Adipocyte (in vitro differentiated cells): ENCODE data around the gene PHF21A.

Experiments
- DNase-seq: peaks from one replicate; pipeline ENCODE4 v3.0.0-alpha.2; 2015; ENCODE audit warnings: low read depth
- H3K27me3 ChIP-seq: replicated peaks from 2 replicates; pipeline ENCODE4 v1.7.0; 2013; ENCODE audit warnings: mild to moderate bottlenecking, low read length, moderate library complexity; ENCODE audit not compliant: control insufficient read depth, insufficient read depth
- H3K36me3 ChIP-seq: 2 replicates; pipeline ENCODE4 v1.7.0; 2013; ENCODE audit warnings: low read length, mild to moderate bottlenecking, moderate library complexity; ENCODE audit not compliant: control insufficient read depth, insufficient read depth, severe bottlenecking
- H3K4me1 ChIP-seq: 2 replicates; pipeline ENCODE4 v1.7.0; 2013; ENCODE audit warnings: mild to moderate bottlenecking, low read length, moderate library complexity; ENCODE audit not compliant: control insufficient read depth, insufficient read depth
- H3K4me3 ChIP-seq: 2 replicates; pipeline ENCODE4 v1.7.0; 2013; ENCODE audit warnings: mild to moderate bottlenecking, low read length, moderate library complexity
- H3K9ac ChIP-seq: 2 replicates; pipeline ENCODE4 v1.7.0; 2013; ENCODE audit warnings: mild to moderate bottlenecking, low read length, moderate library complexity
- H3K9me3 ChIP-seq: 2 replicates; pipeline ENCODE4 v1.7.0; 2013; ENCODE audit warnings: mild to moderate bottlenecking, low read length, moderate library complexity; ENCODE audit not compliant: control insufficient read depth

Gene PHF21A

DNA sequence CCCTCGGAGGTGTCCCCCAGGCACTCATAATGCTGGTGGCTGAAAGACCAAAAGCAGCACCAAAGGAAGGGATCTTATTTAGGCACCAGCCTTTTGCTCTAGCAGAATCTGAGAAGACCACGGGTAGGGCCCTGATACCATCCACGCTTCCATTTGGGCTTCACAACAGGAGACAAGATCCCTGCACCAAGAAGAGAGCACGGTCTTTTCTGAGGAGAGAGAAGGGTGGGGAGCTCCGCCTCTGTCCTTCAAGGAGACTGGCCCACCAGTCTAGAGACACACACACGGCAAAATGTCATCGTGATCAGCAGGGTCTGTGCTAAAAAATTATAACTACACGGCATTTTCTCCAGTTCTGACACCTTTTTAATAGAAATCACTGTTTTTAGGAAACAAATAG is 189.0 kb downstream of the PHF21A start:
- Histone ChIP-seq H3K27me3 (no peaks in the 10 kb centered on the region), H3K9ac (peak overlapping the region; percentile 10), H3K4me1 (peaks cover 10% of the 10 kb centered on the region), H3K4me3 (no peak overlapping the region), H3K36me3 (peaks cover 50% of the 10 kb centered on the region), H3K9me3 (no peaks in the 10 kb centered on the region)
- DNase-seq: no peak

DNA sequence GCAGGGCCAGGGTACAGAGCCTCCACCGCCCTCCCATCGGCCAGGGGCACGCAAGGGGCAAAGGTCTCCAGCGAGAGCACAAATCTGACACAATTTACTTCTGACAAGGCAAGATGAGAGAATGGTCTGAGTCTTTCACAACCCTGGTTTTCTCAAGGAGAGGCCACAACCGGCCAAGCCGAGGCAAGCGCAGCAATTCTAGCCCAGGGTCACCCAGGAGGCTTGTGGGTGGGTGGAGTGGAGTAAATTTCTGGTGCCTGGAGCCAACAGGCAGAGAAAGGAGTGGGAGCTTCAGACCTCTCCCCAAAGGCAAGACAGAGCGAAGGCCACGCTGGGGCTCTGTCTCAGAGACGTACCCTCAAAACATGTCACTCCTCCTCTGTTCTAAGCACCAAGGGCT is 189.5 kb downstream of the PHF21A start:
- H3K4me1 ChIP-seq: peaks cover 10% of the 10 kb centered on the region
- no peak for DNase-seq
- no peak overlapping the region for H3K4me3 ChIP-seq
- peaks cover 1% of the 10 kb centered on the region for H3K27me3 ChIP-seq
- peak overlapping the region; percentile 10 for H3K9ac ChIP-seq
- no peaks in the 10 kb centered on the region for H3K9me3 ChIP-seq
- H3K36me3 ChIP-seq: peaks cover 45% of the 10 kb centered on the region

DNA sequence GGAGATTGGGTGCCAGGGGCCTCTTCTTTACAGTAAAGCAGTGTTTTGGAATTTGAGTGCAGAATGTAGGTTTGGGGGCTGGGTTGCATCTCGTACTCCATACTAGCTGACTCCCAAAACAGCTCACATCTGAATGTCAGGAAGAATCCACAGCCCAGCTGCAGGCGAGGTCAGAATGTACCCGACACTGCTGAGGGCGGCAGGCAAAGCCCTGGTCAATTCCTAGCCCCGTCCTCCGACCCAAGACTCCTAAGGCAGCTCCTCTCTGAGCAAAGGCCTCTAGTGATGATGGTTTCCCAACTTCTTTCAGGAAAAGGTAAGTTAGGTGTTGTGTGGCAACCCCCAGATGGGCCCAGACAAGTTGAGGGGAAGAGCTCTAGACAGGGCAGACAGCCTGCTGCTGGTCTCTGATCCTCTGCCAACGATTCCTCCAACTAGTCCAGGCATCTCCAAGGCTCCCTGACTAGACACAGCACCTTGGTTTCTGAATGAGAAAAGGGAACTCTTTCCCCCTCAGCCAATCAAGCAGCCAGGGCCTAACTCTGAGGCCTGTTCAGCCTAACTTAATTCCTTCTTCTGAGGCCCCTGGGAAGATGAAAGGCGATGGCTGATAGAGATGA is 190.2 kb downstream of the PHF21A start:
- H3K9me3 ChIP-seq: no peaks in the 10 kb centered on the region
- H3K4me1 ChIP-seq: peaks cover 10% of the 10 kb centered on the region
- H3K27me3 ChIP-seq: peaks cover 8% of the 10 kb centered on the region
- no peak overlapping the region for H3K4me3 ChIP-seq
- H3K36me3 ChIP-seq: peaks cover 39% of the 10 kb centered on the region
- H3K9ac ChIP-seq: no peak overlapping the region
- no peak for DNase-seq

DNA sequence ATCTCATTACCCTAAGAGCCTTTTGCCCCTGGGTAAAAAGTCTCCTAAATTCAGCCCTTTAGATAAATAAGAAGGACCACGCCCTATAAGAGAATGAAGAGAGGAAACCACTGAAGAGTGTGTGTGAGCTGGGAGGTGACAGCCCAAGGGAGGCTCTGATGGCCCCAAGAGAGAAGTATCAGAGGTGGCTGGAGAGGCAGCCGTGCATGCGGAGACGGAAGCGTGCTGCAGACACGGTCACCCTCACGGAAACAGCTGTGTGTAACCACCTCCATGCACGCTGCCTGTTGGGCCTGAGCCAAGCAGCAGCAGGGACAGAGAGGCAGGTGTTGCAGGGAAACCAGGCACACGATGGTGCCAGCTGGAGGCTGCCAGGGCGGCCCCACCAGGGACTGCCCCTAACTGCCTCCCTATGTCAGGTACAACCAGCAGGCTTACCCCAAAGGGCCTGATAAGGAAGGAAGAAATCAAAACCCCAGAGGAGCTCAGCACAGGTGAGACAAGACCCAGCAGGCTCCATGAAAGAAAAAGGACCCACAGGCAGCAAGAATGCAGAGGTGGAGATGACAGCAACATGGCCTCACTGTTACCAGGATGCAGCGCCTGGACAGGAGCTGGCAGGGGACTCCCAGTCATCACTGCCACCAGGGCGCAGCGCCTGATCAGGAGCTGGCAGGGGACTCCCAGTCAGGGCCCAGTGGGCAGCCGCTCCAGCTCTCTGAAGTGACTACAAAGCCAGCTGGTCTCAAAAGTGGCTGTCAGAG is 191.0 kb downstream of the PHF21A start:
- no peak for DNase-seq
- Histone ChIP-seq H3K9me3 (no peaks in the 10 kb centered on the region), H3K4me3 (no peak overlapping the region), H3K4me1 (peaks cover 10% of the 10 kb centered on the region), H3K36me3 (peaks cover 30% of the 10 kb centered on the region), H3K9ac (no peak overlapping the region), H3K27me3 (peaks cover 15% of the 10 kb centered on the region)

DNA sequence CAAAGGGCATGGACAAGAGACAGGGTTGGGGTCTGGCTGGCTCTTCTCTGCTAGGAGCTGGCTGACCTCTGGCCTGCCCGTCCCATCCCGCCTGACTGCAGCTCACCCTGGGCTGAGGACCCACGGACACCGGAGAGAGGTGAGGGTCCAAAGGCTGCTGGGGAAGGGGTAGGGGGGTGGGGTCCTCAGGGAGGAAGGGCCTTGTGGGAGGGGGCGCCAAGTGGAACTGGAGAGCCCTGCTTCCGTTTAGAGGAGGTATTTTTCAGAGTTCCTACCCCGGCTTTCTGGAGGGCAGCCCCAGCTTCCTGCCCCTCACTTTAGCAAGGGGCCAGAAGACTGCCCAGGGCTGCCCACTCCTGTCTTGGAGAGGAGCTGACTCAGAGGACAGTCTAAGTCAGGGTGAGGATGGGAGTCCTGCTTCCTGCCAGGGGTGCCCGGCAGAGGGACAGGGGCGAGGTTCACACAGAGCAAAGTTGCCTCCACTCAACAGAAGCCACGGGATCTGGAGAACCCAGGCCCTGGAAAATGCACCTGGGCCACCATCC is 191.7 kb downstream of the PHF21A start:
- Histone ChIP-seq H3K9me3 (no peaks in the 10 kb centered on the region), H3K4me1 (peaks cover 10% of the 10 kb centered on the region), H3K4me3 (no peak overlapping the region), H3K36me3 (peaks cover 24% of the 10 kb centered on the region), H3K27me3 (peaks cover 19% of the 10 kb centered on the region), H3K9ac (no peak overlapping the region)
- DNase-seq: no peak

DNA sequence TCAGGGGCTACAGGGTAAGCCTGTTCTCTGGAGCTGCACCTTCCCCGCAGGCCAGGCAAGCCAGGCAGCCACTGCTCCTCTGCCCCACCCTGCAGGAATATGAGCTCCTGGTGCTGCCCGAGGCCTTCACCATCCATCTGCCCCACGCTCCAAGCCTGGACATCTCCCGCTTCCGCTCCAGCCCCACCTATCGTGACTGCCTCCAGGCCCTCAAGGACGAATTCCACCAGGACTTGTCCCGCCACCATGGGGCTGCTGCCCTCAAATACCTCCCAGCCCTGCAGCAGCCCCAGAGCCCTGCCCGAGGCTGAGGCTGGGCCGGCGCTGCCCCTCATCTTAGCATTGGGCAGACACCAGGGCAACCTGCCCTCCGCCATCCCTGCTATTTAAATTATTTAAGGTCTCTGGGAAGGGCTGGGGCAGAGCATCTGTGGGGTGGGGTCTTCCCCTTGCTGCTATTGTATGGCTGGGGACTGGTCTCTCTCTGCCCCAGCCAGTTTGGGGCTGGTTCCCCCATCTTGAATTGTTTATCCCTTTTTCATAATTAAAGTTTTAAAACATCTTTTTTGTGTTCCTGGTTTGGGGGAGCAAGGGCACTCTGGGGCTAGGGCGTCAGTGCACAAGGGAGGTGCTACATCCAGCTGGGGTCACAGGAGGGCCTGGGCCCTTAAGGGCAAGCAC is 192.6 kb downstream of the PHF21A start:
- DNase-seq: no peak
- peaks cover 23% of the 10 kb centered on the region for H3K27me3 ChIP-seq
- H3K4me1 ChIP-seq: peaks cover 10% of the 10 kb centered on the region
- H3K4me3 ChIP-seq: no peak overlapping the region
- H3K9ac ChIP-seq: no peak overlapping the region
- H3K9me3 ChIP-seq: no peaks in the 10 kb centered on the region
- H3K36me3 ChIP-seq: peaks cover 16% of the 10 kb centered on the region

DNA sequence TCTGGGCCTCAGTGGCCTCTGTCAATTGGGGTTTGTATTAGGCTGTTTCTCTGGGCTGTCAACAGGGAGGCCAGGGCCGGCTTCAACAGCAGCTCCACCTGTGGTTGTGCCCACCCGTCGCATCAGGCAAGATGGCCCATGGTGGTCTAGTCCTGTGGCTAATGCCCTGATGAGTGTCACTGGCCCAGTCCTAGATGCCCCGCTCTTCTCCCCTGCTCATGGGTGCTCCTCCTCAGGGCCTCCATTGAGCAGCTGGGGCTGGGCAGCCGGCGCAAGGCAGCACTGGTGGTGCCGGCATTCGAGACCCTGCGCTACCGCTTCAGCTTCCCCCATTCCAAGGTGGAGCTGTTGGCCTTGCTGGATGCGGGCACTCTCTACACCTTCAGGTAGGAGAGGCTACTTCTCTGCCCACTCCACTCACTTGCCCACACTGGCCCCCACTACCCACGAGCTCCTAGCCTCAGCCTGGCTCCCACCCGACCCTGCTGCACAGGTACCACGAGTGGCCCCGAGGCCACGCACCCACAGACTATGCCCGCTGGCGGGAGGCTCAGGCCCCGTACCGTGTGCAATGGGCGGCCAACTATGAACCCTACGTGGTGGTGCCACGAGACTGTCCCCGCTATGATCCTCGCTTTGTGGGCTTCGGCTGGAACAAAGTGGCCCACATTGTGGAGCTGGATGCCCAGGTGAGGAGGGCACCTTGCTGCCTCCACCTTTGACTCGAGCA is 193.4 kb downstream of the PHF21A start:
- peaks cover 29% of the 10 kb centered on the region for H3K27me3 ChIP-seq
- H3K9me3 ChIP-seq: no peaks in the 10 kb centered on the region
- peaks cover 10% of the 10 kb centered on the region for H3K4me1 ChIP-seq
- H3K4me3 ChIP-seq: no peak overlapping the region
- H3K36me3 ChIP-seq: peaks cover 7% of the 10 kb centered on the region
- no peak overlapping the region for H3K9ac ChIP-seq
- DNase-seq: no peak

DNA sequence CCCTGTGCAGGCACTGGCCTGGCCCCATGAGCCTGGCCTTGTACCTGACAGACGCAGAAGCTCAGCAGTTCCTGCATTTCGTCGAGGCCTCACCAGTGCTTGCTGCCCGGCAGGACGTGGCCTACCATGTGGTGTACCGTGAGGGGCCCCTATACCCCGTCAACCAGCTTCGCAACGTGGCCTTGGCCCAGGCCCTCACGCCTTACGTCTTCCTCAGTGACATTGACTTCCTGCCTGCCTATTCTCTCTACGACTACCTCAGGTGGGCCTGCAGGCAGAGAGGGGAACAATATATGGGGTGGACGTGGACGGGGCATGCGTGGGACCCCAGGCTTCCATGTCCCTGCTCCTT is 193.9 kb downstream of the PHF21A start:
- H3K4me3 ChIP-seq: no peak overlapping the region

DNA sequence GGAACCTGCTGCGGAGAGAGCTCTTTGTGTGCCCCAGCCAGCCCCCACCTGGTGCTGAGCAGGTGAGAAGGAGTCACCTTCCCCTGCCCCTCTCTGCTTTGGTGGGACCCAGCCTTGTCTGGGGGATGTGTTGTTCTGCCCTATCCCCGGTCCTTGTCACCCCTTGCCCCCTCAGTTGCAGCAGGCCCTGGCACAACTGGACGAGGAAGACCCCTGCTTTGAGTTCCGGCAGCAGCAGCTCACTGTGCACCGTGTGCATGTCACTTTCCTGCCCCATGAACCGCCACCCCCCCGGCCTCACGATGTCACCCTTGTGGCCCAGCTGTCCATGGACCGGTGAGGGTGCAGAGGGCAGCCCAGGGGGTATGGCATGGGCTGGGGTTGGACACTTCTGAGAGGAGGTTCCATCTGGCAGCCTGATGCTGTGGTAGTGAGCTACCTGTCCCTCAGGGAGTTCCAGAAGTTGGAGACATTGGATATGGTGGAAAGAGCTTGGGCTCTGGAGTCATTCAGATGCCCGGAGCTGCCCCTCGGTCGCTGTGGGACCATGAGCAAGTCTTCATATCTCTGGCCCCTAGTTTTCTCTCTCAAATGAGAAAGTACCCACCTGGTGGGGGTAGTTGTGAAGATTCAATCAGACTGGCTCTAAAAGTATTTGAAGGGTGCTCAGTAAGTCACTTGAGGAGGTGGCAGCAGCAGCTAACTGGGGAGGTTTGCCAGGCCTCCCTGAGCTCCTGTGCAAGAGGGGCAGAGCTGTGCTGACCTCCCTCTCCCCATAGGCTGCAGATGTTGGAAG is 194.5 kb downstream of the PHF21A start:
- no peak for DNase-seq
- Histone ChIP-seq H3K36me3 (no peaks in the 10 kb centered on the region), H3K4me1 (peaks cover 4% of the 10 kb centered on the region), H3K9me3 (no peaks in the 10 kb centered on the region), H3K27me3 (peaks cover 29% of the 10 kb centered on the region), H3K4me3 (no peak overlapping the region), H3K9ac (no peak overlapping the region)

More for the DNA sequence above, 193.9 kb downstream of the PHF21A start:
- Histone ChIP-seq H3K27me3 (peaks cover 29% of the 10 kb centered on the region), H3K9ac (no peak overlapping the region), H3K36me3 (peaks cover 4% of the 10 kb centered on the region), H3K9me3 (no peaks in the 10 kb centered on the region), H3K4me1 (peaks cover 10% of the 10 kb centered on the region)
- no peak for DNase-seq

DNA sequence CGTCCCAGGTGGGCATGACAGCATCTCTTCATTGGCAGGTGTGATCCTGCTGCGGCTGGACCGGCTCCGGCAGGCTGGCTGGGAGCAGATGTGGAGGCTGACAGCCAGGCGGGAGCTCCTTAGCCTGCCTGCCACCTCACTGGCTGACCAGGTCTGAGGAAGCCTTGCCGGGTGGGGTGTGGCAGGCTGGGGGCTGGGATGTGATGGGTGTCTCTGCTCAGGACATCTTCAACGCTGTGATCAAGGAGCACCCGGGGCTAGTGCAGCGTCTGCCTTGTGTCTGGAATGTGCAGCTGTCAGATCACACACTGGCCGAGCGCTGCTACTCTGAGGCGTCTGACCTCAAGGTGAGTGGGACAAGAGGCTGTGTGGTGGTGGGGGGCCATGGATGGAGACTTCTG is 195.3 kb downstream of the PHF21A start:
- Histone ChIP-seq H3K27me3 (peaks cover 29% of the 10 kb centered on the region), H3K36me3 (no peaks in the 10 kb centered on the region), H3K4me1 (no peaks in the 10 kb centered on the region), H3K9ac (no peak overlapping the region), H3K9me3 (no peaks in the 10 kb centered on the region), H3K4me3 (no peak overlapping the region)
- no peak for DNase-seq
